Keratinocyte (primary cell): ENCODE measurements around the gene TTC38. TPM values are rescaled to one million over a fixed set of nuclear protein-coding genes. Genes with fewer than 3 reads are reported as not detected.

Experiments
- DNase-seq: peaks from one replicate; pipeline ENCODE4 v3.0.0-alpha.2; 2011; ENCODE audit warnings: low read depth, missing footprints, low spot score
- FAIRE-seq: peaks from 2 replicates; lab custom pipeline; 2011; peaks lifted over from hg19 to GRCh38; lab: Jason Lieb, UNC
- H2AFZ ChIP-seq: 2 replicates; pipeline ENCODE4 v1.6.0; 2012; ENCODE audit warnings: low read length, control low read depth, inconsistent platforms; ENCODE audit not compliant: control insufficient read depth
- H3K27ac ChIP-seq: 2 replicates; pipeline ENCODE4 v1.5.1; 2011; ENCODE audit warnings: low read length; ENCODE audit not compliant: control insufficient read depth, insufficient read depth
- H3K27me3 ChIP-seq: 3 replicates; pipeline ENCODE4 v1.6.0; 2011; ENCODE audit warnings: low read length; ENCODE audit not compliant: control insufficient read depth, insufficient read depth; ENCODE audit errors: extremely low read depth
- H3K36me3 ChIP-seq, 2 experiments: 2 replicates in 1 of 2; 3 replicates in 1 of 2; pipeline ENCODE4 v1.5.1; 2011; ENCODE audit warnings: low read length in 2 of 2, mild to moderate bottlenecking in 1 of 2; ENCODE audit not compliant: control insufficient read depth in 2 of 2, insufficient read depth in 2 of 2; ENCODE audit errors: extremely low read depth in 1 of 2
- H3K4me1 ChIP-seq: 3 replicates; pipeline ENCODE4 v1.5.1; 2011; ENCODE audit warnings: low read length; ENCODE audit not compliant: control insufficient read depth, insufficient read depth; ENCODE audit errors: extremely low read depth
- H3K4me2 ChIP-seq: 3 replicates; pipeline ENCODE4 v1.6.0; 2011; ENCODE audit warnings: low read depth, low read length; ENCODE audit not compliant: control insufficient read depth, insufficient read depth; ENCODE audit errors: extremely low read depth
- H3K4me3 ChIP-seq, 3 experiments: fragments of 200-600 bp in 1 of 3; sonication (generic) in 1 of 3; 2 replicates in 2 of 3; 3 replicates in 1 of 3; pipeline ENCODE4 v1.5.1; 2011 to 2016; ENCODE audit warnings: low read length in 3 of 3, mild to moderate bottlenecking in 3 of 3, control low read depth in 2 of 3, inconsistent platforms in 1 of 3, low read depth in 1 of 3, mixed read lengths in 1 of 3, mixed run types in 1 of 3, moderate library complexity in 1 of 3; ENCODE audit not compliant: control insufficient read depth in 2 of 3, insufficient read depth in 2 of 3; ENCODE audit errors: extremely low read depth in 1 of 3
- H3K79me2 ChIP-seq: 2 replicates; pipeline ENCODE4 v1.6.0; 2012; ENCODE audit warnings: low read length; ENCODE audit not compliant: control insufficient read depth, insufficient read depth
- H3K9ac ChIP-seq: 3 replicates; pipeline ENCODE4 v1.6.0; 2011; ENCODE audit warnings: low read length; ENCODE audit not compliant: control insufficient read depth, insufficient read depth; ENCODE audit errors: extremely low read depth
- H3K9me1 ChIP-seq: 3 replicates; pipeline ENCODE4 v1.6.0; 2011; ENCODE audit warnings: low read length; ENCODE audit not compliant: control insufficient read depth, insufficient read depth; ENCODE audit errors: extremely low read depth
- H3K9me3 ChIP-seq: 2 replicates; pipeline ENCODE4 v1.5.1; 2012; ENCODE audit warnings: low read depth, low read length; ENCODE audit not compliant: control insufficient read depth
- H4K20me1 ChIP-seq: 3 replicates; pipeline ENCODE4 v1.6.0; 2011; ENCODE audit warnings: low read length; ENCODE audit not compliant: control insufficient read depth, insufficient read depth; ENCODE audit errors: extremely low read depth
- CTCF ChIP-seq, 3 experiments: IDR thresholded peaks in 1 of 3; conservative IDR thresholded peaks in 1 of 3; optimal IDR thresholded peaks in 1 of 3; 2 replicates in 2 of 3; 3 replicates in 1 of 3; pipeline versions ENCODE3 to v1.5.1; 2011; ENCODE audit warnings: low read length in 3 of 3, mild to moderate bottlenecking in 3 of 3, moderate library complexity in 2 of 3, control low read depth in 1 of 3, inconsistent platforms in 1 of 3; ENCODE audit not compliant: insufficient read depth in 2 of 3; ENCODE audit errors: extremely low read depth in 1 of 3
- EZH2 ChIP-seq: IDR thresholded peaks from one replicate; pipeline ENCODE4 v1.6.1; 2012; ENCODE audit warnings: inconsistent platforms, mild to moderate bottlenecking, low read length, moderate library complexity
- dilution Hi-C: fragments of 300-500 bp; cut with MboI; formaldehyde crosslinking; loops from one replicate; pipeline ENCODE4 v1.7.0; 2020; ENCODE audit warnings: low sequenced_read_pairs; ENCODE audit not compliant: extremely low pct_ligation_motif_present
- polyA plus RNA-seq, 5 experiments: library from polyadenylated mRNA; depleted of rRNA in 3 of 5; stranded (reverse) in 3 of 5; stranded (forward) in 1 of 5; unstranded in 1 of 5; fragments of >200 nt; gene quantifications; 1 replicate in 1 of 5; 2 replicates in 3 of 5; 3 replicates in 1 of 5; pipeline versions ENCODE4 v1.2.1 to v1.2.3, GENCODE V29; 2011 to 2012; ENCODE audit warnings: missing spikeins in 2 of 5, low read depth in 1 of 5, low replicate concordance in 1 of 5

The TTC38 gene
- polyA plus RNA-seq, 1 donor (not counting 4 experiments of a cell fraction or from before 2014, with no cell fraction given) = 11.4 TPM

DNA sequence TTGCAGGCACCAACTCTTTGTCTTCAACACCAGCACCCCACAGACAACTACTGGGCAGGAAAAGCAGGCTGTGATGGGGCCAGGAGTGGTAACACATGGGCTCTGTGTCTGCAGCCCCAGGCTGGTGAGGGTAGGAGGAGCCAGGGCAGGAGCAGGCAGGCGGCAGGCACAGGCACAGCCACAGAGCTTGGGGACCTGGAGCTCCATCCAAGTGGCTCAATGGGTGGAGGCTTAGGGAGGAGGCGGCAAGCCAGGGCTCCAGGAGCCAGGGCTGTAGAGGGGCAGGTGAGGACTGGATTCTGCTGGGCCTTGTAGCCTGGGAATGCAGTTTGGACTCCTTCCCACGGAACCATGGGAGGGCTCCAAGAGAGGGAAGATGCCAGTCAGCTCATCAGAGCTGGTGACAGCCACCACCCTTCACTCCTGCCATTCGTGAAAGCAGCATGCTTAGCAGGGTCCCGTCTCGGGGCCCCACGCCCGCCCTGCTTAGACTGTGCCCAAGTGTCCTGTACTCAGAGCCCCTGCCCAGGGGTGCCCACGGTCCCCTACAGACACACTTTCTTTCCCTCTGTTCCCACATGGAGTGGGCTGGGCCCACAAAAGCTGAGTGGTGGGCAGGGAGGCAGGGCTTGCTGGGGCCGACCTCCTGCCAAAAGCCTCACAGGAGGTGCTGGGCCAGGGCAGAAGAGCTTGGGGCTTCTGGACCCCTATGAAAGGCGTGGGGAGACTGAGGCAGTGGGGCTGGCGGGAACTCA is 12.4 kb downstream of the TTC38 start:
- H2AFZ ChIP-seq = no peak overlapping the region
- H3K9me3 ChIP-seq = no peaks in the 10 kb centered on the region
- H3K27ac ChIP-seq = no peak overlapping the region
- DNase-seq (no peak), FAIRE-seq (no peak)
- peaks cover 14 to 24% of the 10 kb centered on the region in 2 experiments for H3K36me3 ChIP-seq
- H3K4me3 ChIP-seq = no peak overlapping the region
- no peak overlapping the region for H3K9ac ChIP-seq
- H3K4me2 ChIP-seq = no peak overlapping the region
- no peaks in the 10 kb centered on the region for H3K4me1 ChIP-seq
- no peaks in the 10 kb centered on the region for H4K20me1 ChIP-seq
- H3K9me1 ChIP-seq = no peaks in the 10 kb centered on the region
- H3K27me3 ChIP-seq = no peaks in the 10 kb centered on the region
- TF ChIP-seq CTCF (optimal IDR thresholded peaks at IDR 0.05 in 1 of 3, IDR thresholded peaks at IDR 0.05 in 1 of 3, conservative IDR thresholded peaks at IDR 0.05 in 1 of 3; ENCODE audit: extremely low read depth in 1 of 3, insufficient read depth in 2 of 3, low read length in 3 of 3) (no peak), EZH2 (no peak)
- H3K79me2 ChIP-seq = no peaks in the 10 kb centered on the region
- dilution Hi-C loops = no loop called here

- Histone ChIP-seq H3K4me3 (no peak overlapping the region), H3K9me1 (no peaks in the 10 kb centered on the region), H3K4me1 (no peaks in the 10 kb centered on the region), H2AFZ (no peak overlapping the region), H3K79me2 (no peaks in the 10 kb centered on the region), H3K27me3 (no peaks in the 10 kb centered on the region), H3K9me3 (no peaks in the 10 kb centered on the region), H3K36me3 (peaks cover 7 to 20% of the 10 kb centered on the region in 2 experiments), H4K20me1 (no peaks in the 10 kb centered on the region), H3K27ac (no peak overlapping the region), H3K9ac (no peak overlapping the region), H3K4me2 (no peak overlapping the region)
- TF ChIP-seq EZH2 (no peak), CTCF (optimal IDR thresholded peaks at IDR 0.05 in 1 of 3, IDR thresholded peaks at IDR 0.05 in 1 of 3, conservative IDR thresholded peaks at IDR 0.05 in 1 of 3; ENCODE audit: extremely low read depth in 1 of 3, insufficient read depth in 2 of 3, low read length in 3 of 3) (no peak)
- dilution Hi-C loops = no loop called here
- DNase-seq (no peak), FAIRE-seq (no peak)
These were observed 13.3 kb downstream of the TTC38 start for GRCh38 chr22:46280999-46281623.
